Erythroblast (primary cell): ENCODE results near the gene ARL8B.

Experiments used
- GATA1 ChIP-seq: IDR thresholded peaks from 2 replicates; pipeline ENCODE4 v1.6.1; 2011; ENCODE audit warnings: low read depth, mild to moderate bottlenecking, control low read depth, low read length, moderate library complexity
- POLR2A ChIP-seq: IDR thresholded peaks from 2 replicates; pipeline ENCODE4 v1.6.1; 2011; ENCODE audit warnings: mild to moderate bottlenecking, low read length

- no peak for TF ChIP-seq POLR2A
- TF ChIP-seq GATA1 = no peak
Measured at GRCh38 chr3:5194341-5194740, 72.2 kb downstream of the ARL8B start.
